HUES48 (cell line): Measurements from ENCODE around the gene MASP1.

Experiments
- H3K27ac ChIP-seq: one replicate; pipeline ENCODE4 v1.7.0; 2013; ENCODE audit warnings: low read depth, low read length, inconsistent platforms
- H3K27me3 ChIP-seq: 2 replicates; pipeline ENCODE4 v1.6.1; 2013; ENCODE audit warnings: mild to moderate bottlenecking, low read length; ENCODE audit not compliant: control insufficient read depth, insufficient read depth
- H3K36me3 ChIP-seq: 2 replicates; pipeline ENCODE4 v1.6.1; 2013; ENCODE audit warnings: low read length; ENCODE audit not compliant: control insufficient read depth, insufficient read depth
- H3K4me1 ChIP-seq: 2 replicates; pipeline ENCODE4 v1.6.1; 2013; ENCODE audit warnings: mild to moderate bottlenecking, low read length; ENCODE audit not compliant: control insufficient read depth, insufficient read depth
- H3K4me3 ChIP-seq: 2 replicates; pipeline ENCODE4 v1.5.1; 2013; ENCODE audit warnings: mild to moderate bottlenecking, low read depth, low read length
- H3K9ac ChIP-seq: 2 replicates; pipeline ENCODE4 v1.6.1; 2013; ENCODE audit warnings: mild to moderate bottlenecking, low read depth, low read length, moderate library complexity
- H3K9me3 ChIP-seq: 2 replicates; pipeline ENCODE4 v1.6.1; 2013; ENCODE audit warnings: low read length; ENCODE audit not compliant: control insufficient read depth, insufficient read depth

MASP1 gene

DNA sequence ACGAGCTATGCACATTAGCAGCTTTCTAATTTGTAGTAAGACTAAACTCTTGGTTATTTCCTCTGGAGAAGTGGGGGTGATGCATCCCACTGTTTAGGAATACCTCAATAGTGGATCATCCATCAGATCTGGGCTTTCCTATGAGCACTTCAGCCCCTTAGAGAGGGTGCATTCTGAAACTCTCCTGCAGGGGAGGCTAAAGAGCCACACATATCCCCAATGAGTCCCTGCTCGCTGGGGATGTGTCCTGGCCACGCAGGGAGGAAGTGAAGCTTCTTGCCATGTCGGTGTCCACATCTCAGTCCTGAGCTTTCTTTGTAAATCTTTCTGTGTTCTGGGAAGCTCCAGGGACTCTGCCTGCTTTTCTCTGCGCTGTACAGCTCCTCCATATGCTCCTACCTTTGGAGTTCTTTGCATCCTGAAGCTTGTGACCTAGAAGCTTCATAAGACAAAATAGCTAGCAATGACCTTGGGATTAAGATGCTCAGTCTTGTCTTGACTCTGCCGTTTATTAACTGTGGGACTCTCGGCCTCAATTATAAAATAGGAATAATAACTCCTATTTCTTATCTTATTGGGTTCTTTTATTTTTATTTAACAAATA is 28.3 kb upstream of the MASP1 start:
- no peaks in the 10 kb centered on the region for H3K36me3 ChIP-seq
- no peak overlapping the region for H3K27ac ChIP-seq
- H3K4me1 ChIP-seq: peaks cover 7% of the 10 kb centered on the region; the same call in 1 of the 2 replicates
- H3K27me3 ChIP-seq: no peaks in the 10 kb centered on the region
- no peak overlapping the region for H3K4me3 ChIP-seq
- H3K9me3 ChIP-seq: no peaks in the 10 kb centered on the region
- no peak overlapping the region for H3K9ac ChIP-seq

DNA sequence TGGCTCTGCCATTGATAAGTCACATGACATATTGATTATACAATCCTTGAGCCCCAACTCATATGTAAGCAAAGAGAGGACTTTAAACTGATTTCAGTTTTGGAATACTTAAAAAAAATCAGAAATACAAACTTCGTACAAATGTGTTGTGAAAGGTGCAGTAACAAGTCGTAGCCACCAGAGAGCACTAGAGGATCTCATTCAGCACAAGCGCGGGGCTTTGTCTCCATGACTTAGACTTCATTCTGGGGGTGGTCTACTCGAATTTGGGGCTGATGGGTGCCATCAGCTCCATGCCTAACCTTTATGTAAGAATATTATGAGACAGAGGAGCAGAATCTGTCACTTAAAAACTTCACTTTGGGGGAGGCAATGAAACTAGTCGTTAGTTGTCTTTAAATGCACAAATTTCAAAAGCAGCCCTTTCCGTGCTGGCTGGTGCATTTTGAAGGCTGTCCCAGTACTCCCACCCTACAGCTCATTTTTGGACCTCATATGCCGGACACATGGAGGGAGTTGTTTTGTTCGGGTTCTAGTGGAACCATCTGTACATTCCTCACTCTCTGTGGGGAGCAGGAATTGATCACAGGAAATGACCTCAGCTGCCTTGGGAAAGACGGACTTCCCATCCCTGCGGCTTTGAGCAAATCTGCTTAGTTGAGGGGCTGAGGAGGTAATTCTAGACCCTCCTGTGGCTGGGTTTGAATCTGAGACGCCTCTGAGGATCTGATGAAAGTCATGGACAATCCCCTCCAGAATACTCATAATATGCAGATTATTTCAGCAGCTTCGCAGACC is 27.5 kb upstream of the MASP1 start:
- Histone ChIP-seq H3K9me3 (no peaks in the 10 kb centered on the region), H3K4me3 (no peak overlapping the region), H3K4me1 (peaks cover 7% of the 10 kb centered on the region; the same call in 1 of the 2 replicates), H3K27ac (no peak overlapping the region), H3K36me3 (no peaks in the 10 kb centered on the region), H3K27me3 (no peaks in the 10 kb centered on the region), H3K9ac (no peak overlapping the region; the same call in 1 of the 2 replicates)

GRCh38 chr3:187315872-187316271 is 24.3 kb upstream of the MASP1 start:
- no peak overlapping the region for H3K27ac ChIP-seq
- no peaks in the 10 kb centered on the region for H3K27me3 ChIP-seq

GRCh38 chr3:187314176-187314575 is 22.6 kb upstream of the MASP1 start:
- Histone ChIP-seq H3K9me3 (no peaks in the 10 kb centered on the region), H3K9ac (no peak overlapping the region), H3K27ac (no peak overlapping the region)

More at GRCh38 chr3:187315872-187316271, 24.3 kb upstream of the MASP1 start:
- no peaks in the 10 kb centered on the region for H3K36me3 ChIP-seq
- no peaks in the 10 kb centered on the region for H3K9me3 ChIP-seq
- H3K9ac ChIP-seq: no peak overlapping the region
- H3K4me1 ChIP-seq: peaks cover 7% of the 10 kb centered on the region; the same call in 1 of the 2 replicates
- H3K4me3 ChIP-seq: no peak overlapping the region

GRCh38 chr3:187310954-187311470 is 19.5 kb upstream of the MASP1 start:
- no peak overlapping the region for H3K4me3 ChIP-seq
- no peak overlapping the region for H3K9ac ChIP-seq
- no peaks in the 10 kb centered on the region for H3K27me3 ChIP-seq
- no peak overlapping the region for H3K27ac ChIP-seq
- 0 out of 2 replicates have a peak, but pooled peaks cover under 1% of the 10 kb centered on the region for H3K4me1 ChIP-seq
- no peaks in the 10 kb centered on the region for H3K36me3 ChIP-seq
- no peaks in the 10 kb centered on the region for H3K9me3 ChIP-seq

More at GRCh38 chr3:187314176-187314575, 22.6 kb upstream of the MASP1 start:
- Histone ChIP-seq H3K36me3 (no peaks in the 10 kb centered on the region), H3K4me3 (no peak overlapping the region), H3K27me3 (no peaks in the 10 kb centered on the region), H3K4me1 (peaks cover 3% of the 10 kb centered on the region; the same call in 1 of the 2 replicates)

GRCh38 chr3:187310226-187310625 is 18.7 kb upstream of the MASP1 start:
- H3K27ac ChIP-seq: no peak overlapping the region
- no peak overlapping the region for H3K9ac ChIP-seq

DNA sequence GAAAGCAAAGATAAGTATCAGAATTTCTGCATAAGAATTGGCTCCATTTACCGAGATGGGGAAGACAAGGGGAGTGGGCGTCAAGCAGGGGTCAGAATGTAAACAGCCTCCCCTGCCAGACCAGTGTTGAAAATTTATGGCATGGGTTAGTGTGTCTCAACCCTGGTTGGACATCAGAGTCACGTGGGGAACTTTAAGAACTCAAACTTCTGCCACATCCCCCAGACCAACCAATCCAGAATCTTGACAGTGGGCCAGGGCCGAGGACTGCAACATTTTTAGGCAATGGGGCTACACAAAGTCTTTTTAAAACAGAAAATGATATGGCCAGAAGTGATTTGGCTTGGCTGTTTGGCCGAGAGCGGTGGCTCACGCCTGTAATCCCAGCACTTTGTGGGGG is 14.3 kb upstream of the MASP1 start:
- Histone ChIP-seq H3K4me1 (peaks cover 7% of the 10 kb centered on the region; the same call in 1 of the 2 replicates), H3K9ac (no peak overlapping the region), H3K27ac (no peak overlapping the region), H3K9me3 (no peaks in the 10 kb centered on the region), H3K36me3 (no peaks in the 10 kb centered on the region), H3K4me3 (no peak overlapping the region), H3K27me3 (no peaks in the 10 kb centered on the region)

More at GRCh38 chr3:187310226-187310625, 18.7 kb upstream of the MASP1 start:
- H3K27me3 ChIP-seq: no peaks in the 10 kb centered on the region
- no peaks in the 10 kb centered on the region for H3K9me3 ChIP-seq
- H3K4me3 ChIP-seq: no peak overlapping the region
- peaks cover 7% of the 10 kb centered on the region; the same call in 1 of the 2 replicates for H3K4me1 ChIP-seq
- no peaks in the 10 kb centered on the region for H3K36me3 ChIP-seq

GRCh38 chr3:187299611-187300010 is 8.1 kb upstream of the MASP1 start:
- H3K9me3 ChIP-seq: no peaks in the 10 kb centered on the region
- no peak overlapping the region for H3K27ac ChIP-seq
- no peaks in the 10 kb centered on the region for H3K36me3 ChIP-seq
- no peaks in the 10 kb centered on the region for H3K27me3 ChIP-seq
- no peak overlapping the region for H3K4me3 ChIP-seq
- no peak overlapping the region for H3K9ac ChIP-seq
- 0 out of 2 replicates have a peak, but pooled peaks cover 5% of the 10 kb centered on the region for H3K4me1 ChIP-seq

DNA sequence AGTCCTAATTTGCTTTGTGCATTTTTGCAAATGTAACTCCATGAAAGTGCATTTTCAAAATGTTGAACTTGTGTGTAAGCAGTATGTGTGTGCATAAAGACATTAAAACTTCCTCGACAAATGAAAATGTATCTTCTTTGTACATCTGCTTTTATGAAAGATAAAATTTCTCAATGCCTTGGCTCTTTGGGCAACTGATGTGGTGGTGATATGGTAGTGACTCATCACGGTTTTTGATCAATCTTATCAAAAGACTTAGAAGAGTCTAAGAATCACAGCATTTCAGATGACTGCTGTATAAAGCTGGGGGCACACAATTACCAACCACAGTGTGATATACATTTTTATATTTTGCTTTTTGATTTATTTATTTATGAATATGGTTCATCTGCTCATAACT is 5.4 kb upstream of the MASP1 start:
- H3K4me1 ChIP-seq: peaks cover 14% of the 10 kb centered on the region
- no peak overlapping the region for H3K9ac ChIP-seq
- no peak overlapping the region for H3K27ac ChIP-seq
- H3K9me3 ChIP-seq: no peaks in the 10 kb centered on the region
- no peaks in the 10 kb centered on the region for H3K36me3 ChIP-seq
- 0 out of 2 replicates have a peak, but pooled peaks cover 6% of the 10 kb centered on the region for H3K27me3 ChIP-seq
- no peak overlapping the region for H3K4me3 ChIP-seq

DNA sequence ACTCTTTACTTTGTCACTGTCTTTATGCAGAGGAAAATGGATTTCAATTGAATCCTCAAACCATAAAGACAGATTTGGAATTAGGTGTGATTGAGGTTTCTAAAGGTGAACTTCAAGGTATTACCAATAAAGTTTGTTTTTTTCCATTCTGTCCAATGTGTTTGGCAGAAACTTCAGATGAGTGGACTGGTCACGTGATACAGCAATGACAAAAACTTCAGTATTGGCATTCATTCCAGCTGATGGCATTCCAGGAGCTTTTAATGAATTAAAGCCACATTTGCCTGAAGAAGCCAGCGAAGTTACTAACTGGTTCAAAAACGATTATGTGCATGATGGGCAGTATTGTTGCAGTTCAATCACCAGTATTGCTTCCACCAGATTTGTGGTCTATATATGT is 4.5 kb upstream of the MASP1 start:
- H3K4me1 ChIP-seq: peaks cover 20% of the 10 kb centered on the region
- H3K27me3 ChIP-seq: 0 out of 2 replicates have a peak, but pooled peaks cover 8% of the 10 kb centered on the region
- no peak overlapping the region for H3K27ac ChIP-seq
- no peak overlapping the region for H3K4me3 ChIP-seq
- no peaks in the 10 kb centered on the region for H3K36me3 ChIP-seq
- no peak overlapping the region for H3K9ac ChIP-seq
- no peaks in the 10 kb centered on the region for H3K9me3 ChIP-seq
